AG04449 (cell line): Measurements from ENCODE around the gene ZNF132.

Experiments used
- CTCF ChIA-PET: fragments of 350-600 bp; formaldehyde crosslinking; extraction: SDS; loops from one replicate; lab custom pipeline; 2021; ENCODE audit warnings: antibody characterized with exemption; lab: Yijun Ruan, JAX
- POLR2A ChIA-PET: fragments of 400-600, 350-600 bp; formaldehyde crosslinking; extraction: SDS; loops from one replicate; lab custom pipeline; 2020; ENCODE audit warnings: antibody characterized with exemption, inconsistent platforms; lab: Yijun Ruan, JAX
- DNase-seq: peaks from one replicate; pipeline ENCODE4 v3.0.0-alpha.2; 2010; ENCODE audit warnings: low read depth, low spot score
- H3K4me3 ChIP-seq: 2 replicates; pipeline ENCODE4 v1.5.1; 2011; ENCODE audit warnings: low read depth, mild to moderate bottlenecking, control low read depth, low read length
- TF ChIP-seq, protein P1 (sequence below): IDR thresholded peaks from one replicate; pipeline ENCODE4 v1.5.1; 2011; ENCODE audit warnings: mild to moderate bottlenecking, moderate library complexity, low read length, control low read depth, inconsistent platforms; ENCODE audit not compliant: insufficient read depth; ENCODE audit errors: missing control alignments

The ZNF132 gene

DNA sequence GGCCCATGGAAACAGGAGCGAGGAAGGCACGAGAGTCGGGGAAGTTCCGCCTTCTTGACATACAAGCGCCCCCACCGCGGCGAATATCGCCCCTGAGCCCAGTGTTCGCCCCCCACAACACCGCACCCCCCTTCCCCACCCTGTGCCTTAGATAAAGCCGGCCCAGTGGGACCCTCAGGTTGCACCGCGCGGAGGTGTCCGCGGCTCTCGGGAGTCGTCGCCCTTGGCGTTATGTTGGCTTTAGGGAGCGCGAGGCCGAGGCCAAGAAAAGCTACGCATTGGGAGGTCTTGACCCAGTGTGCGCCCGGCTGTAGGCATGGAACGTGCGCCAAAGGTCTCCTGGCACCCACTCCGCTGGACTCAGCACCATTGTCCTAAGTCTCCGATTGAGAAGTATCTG is 603 bp upstream of the ZNF132 start:
- no peak for DNase-seq
- ChIA-PET CTCF (no interaction called here), POLR2A (interaction anchor here (0.8 to 1.0 kb wide), 5 partner anchors 11 to 79 kb away, joined by 3 to 5 read pairs (median 3); partner anchors contain the start of genes ZBTB45 and ZNF584)
- TF ChIP-seq, protein P1, sequence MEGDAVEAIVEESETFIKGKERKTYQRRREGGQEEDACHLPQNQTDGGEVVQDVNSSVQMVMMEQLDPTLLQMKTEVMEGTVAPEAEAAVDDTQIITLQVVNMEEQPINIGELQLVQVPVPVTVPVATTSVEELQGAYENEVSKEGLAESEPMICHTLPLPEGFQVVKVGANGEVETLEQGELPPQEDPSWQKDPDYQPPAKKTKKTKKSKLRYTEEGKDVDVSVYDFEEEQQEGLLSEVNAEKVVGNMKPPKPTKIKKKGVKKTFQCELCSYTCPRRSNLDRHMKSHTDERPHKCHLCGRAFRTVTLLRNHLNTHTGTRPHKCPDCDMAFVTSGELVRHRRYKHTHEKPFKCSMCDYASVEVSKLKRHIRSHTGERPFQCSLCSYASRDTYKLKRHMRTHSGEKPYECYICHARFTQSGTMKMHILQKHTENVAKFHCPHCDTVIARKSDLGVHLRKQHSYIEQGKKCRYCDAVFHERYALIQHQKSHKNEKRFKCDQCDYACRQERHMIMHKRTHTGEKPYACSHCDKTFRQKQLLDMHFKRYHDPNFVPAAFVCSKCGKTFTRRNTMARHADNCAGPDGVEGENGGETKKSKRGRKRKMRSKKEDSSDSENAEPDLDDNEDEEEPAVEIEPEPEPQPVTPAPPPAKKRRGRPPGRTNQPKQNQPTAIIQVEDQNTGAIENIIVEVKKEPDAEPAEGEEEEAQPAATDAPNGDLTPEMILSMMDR = no peak
- H3K4me3 ChIP-seq = peak overlapping the region; percentile 92

- CTCF ChIA-PET = interaction anchor here (0.7 kb wide), 2 partner anchors 15 to 20 kb away, joined by 3 read pairs; no protein-coding TSS in a partner anchor
- H3K4me3 ChIP-seq = no peak overlapping the region
- no peak for DNase-seq
- TF ChIP-seq, protein P1 = no peak
- POLR2A ChIA-PET = no interaction called here
Measured at GRCh38 chr19:58434217-58434616, 5.7 kb downstream of the ZNF132 start.

DNA sequence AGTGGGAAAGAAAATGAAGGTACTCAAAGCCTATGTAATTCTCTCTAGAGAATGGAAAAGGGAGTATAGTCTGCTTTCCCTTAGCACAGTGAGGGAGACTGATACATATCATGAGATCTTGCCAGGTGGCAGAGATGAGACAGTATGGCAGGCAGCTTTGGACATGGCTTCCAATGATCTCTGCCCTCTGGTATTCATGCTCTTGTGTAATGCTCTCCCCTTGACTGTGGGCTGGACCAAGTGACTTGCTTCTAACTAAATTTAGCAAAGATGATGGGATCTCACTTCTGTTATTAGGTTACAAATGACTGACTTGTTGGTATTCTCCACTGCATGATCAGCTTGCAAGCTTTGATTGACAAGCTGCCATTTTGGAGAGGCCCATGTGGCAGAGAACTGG is 10.2 kb downstream of the ZNF132 start:
- no peak overlapping the region for H3K4me3 ChIP-seq
- POLR2A ChIA-PET = interaction anchor here (1.0 kb wide), 1 partner anchor 10 kb away, joined by 3 read pairs; the partner anchor contains the start of gene ZNF132
- TF ChIP-seq, protein P1 = no peak
- no peak for DNase-seq
- CTCF ChIA-PET = interaction anchor here (1.1 kb wide), 1 partner anchor 21 kb away, joined by 3 read pairs; no protein-coding TSS in a partner anchor

- H3K4me3 ChIP-seq = no peak overlapping the region
- POLR2A ChIA-PET = no interaction called here
- TF ChIP-seq, protein P1 = no peak
- CTCF ChIA-PET = no interaction called here
- no peak for DNase-seq
Measured at GRCh38 chr19:58428617-58429016, 11.3 kb downstream of the ZNF132 start.

- ChIA-PET POLR2A (no interaction called here), CTCF (interaction anchor here (1.2 to 2.1 kb wide), 2 partner anchors 9 to 11 kb away, joined by 3 to 6 read pairs; partner anchors contain the start of gene ZNF584)
- no peak for DNase-seq
- no peak overlapping the region for H3K4me3 ChIP-seq
- TF ChIP-seq, protein P1 = no peak
Measured at GRCh38 chr19:58417071-58417470, 22.9 kb downstream of the ZNF132 start.

- no peak overlapping the region for H3K4me3 ChIP-seq
- no peak for DNase-seq
- ChIA-PET POLR2A (no interaction called here), CTCF (interaction anchor here (1.2 to 2.1 kb wide), 2 partner anchors 8 to 10 kb away, joined by 3 to 6 read pairs; partner anchors contain the start of gene ZNF584)
- TF ChIP-seq, protein P1 = no peak
Measured at GRCh38 chr19:58416604-58417003, 23.3 kb downstream of the ZNF132 start.
